SW480 (cell line): ENCODE measurements around the gene RETREG1.
"Not testable (repeated sequence)": the region's sequence is repeated elsewhere in the genome, so short reads cannot be mapped to it uniquely, and the experiment has no call there.

Experiments used
- DNase-seq: peaks from one replicate; pipeline ENCODE4 v3.0.0-alpha.2; 2016; ENCODE audit warnings: low spot score

RETREG1 gene

GRCh38 chr5:16450163-16450562, 166.6 kb downstream of the RETREG1 start:
- no peak for DNase-seq

- DNase-seq: no peak
Observed at GRCh38 chr5:16446993-16447392, 169.8 kb downstream of the RETREG1 start.

- peak; percentile 28 for DNase-seq
Observed at GRCh38 chr5:16437977-16438376, 178.8 kb downstream of the RETREG1 start.

- not testable (repeated sequence) for DNase-seq
Observed at GRCh38 chr5:16436065-16436682, 180.6 kb downstream of the RETREG1 start.

- no peak for DNase-seq
Observed at GRCh38 chr5:16431490-16431889, 185.3 kb downstream of the RETREG1 start.

GRCh38 chr5:16430349-16431089, 186.3 kb downstream of the RETREG1 start:
- no peak for DNase-seq

- no peak for DNase-seq
Observed at GRCh38 chr5:16428359-16428758, 188.4 kb downstream of the RETREG1 start.

GRCh38 chr5:16427587-16427986, 189.2 kb downstream of the RETREG1 start:
- no peak for DNase-seq
